ENCODE data around the gene PLEKHD1. TPM values are rescaled to one million over a fixed set of nuclear protein-coding genes. Genes with fewer than 3 reads are reported as not detected.

PLEKHD1 gene
- total RNA-seq, 6 experiments from 2014 or later, result 0.04 TPM; not detected in 5

DNA sequence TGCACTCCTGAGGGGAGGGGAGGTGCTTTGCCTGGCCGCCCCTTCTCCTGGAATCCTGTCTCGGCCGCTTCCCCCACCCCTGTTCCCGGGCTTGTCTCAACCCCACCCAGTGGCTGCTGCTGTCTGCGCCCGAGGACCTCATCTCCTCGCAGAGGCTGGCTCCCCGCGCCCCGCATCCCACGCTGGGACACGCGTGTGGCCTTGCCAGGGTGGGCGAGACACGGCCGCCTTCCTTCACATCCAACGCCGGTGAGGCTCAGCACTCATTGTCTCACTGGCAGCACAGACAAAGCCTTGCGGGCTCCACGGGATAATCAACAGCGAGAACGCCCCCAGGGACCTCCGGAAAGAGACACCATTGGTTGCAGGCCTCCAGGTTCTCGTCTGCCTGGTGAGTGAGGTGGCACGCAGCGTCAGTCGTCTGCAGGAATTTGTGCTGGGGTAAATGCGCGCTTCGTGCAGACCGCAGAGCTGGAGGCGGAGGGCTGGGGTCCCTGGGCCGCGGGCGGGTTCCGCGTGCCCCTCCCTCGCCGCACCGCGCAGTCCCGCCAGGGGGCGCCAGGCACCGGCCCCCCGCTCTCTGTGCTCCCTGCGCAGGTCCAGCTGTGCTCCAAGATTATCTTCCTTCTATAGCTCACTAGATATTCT, 63.3 kb downstream of the PLEKHD1 start:
- Histone ChIP-seq H3K27ac (no peak overlapping the region), H3K36me3 (no peaks in the 10 kb centered on the region), H3K27me3 (peaks cover 0 to 5% of the 10 kb centered on the region in 2 donors), H3K9me3 (no peaks in the 10 kb centered on the region), H3K4me3 (no peak overlapping the region), H3K4me1 (no peaks in the 10 kb centered on the region)
- no peak for TF ChIP-seq POLR2A (IDR thresholded peaks at IDR 0.05)
- TF ChIP-seq, protein P1, sequence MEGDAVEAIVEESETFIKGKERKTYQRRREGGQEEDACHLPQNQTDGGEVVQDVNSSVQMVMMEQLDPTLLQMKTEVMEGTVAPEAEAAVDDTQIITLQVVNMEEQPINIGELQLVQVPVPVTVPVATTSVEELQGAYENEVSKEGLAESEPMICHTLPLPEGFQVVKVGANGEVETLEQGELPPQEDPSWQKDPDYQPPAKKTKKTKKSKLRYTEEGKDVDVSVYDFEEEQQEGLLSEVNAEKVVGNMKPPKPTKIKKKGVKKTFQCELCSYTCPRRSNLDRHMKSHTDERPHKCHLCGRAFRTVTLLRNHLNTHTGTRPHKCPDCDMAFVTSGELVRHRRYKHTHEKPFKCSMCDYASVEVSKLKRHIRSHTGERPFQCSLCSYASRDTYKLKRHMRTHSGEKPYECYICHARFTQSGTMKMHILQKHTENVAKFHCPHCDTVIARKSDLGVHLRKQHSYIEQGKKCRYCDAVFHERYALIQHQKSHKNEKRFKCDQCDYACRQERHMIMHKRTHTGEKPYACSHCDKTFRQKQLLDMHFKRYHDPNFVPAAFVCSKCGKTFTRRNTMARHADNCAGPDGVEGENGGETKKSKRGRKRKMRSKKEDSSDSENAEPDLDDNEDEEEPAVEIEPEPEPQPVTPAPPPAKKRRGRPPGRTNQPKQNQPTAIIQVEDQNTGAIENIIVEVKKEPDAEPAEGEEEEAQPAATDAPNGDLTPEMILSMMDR (IDR thresholded peaks at IDR 0.05), result peak; percentile 22 to 56 (median 44)
- ATAC-seq, result peak; percentile 27 to 58 (median 38)
- intact Hi-C loops (cut with DNase I), result no loop called here
- WGBS (ENCODE audit: insufficient coverage, low coverage, low lambda C conversion rate, missing lambda C conversion rate), result 8% methylated on average over 14 of the region's 46 CpGs
- DNase-seq, result no peak

- intact Hi-C loops (cut with DNase I), result no loop called here
- H3K27me3 ChIP-seq, result peaks cover 0 to 5% of the 10 kb centered on the region in 2 donors
- ATAC-seq (no peak), DNase-seq (no peak)
- no peaks in the 10 kb centered on the region for H3K4me1 ChIP-seq
- H3K36me3 ChIP-seq, result no peaks in the 10 kb centered on the region
- whole genome bisulfite sequencing (ENCODE audit: insufficient coverage, low coverage, low lambda C conversion rate, missing lambda C conversion rate), result 77% methylated on average over 8 of the region's 8 CpGs
- H3K4me3 ChIP-seq, result no peak overlapping the region
- no peak for TF ChIP-seq POLR2A (IDR thresholded peaks at IDR 0.05)
- TF ChIP-seq, protein P1 (IDR thresholded peaks at IDR 0.05), result no peak
- no peaks in the 10 kb centered on the region for H3K9me3 ChIP-seq
- H3K27ac ChIP-seq, result no peak overlapping the region
Observed at GRCh38 chr14:69548566-69548965, 64.0 kb downstream of the PLEKHD1 start.

DNA sequence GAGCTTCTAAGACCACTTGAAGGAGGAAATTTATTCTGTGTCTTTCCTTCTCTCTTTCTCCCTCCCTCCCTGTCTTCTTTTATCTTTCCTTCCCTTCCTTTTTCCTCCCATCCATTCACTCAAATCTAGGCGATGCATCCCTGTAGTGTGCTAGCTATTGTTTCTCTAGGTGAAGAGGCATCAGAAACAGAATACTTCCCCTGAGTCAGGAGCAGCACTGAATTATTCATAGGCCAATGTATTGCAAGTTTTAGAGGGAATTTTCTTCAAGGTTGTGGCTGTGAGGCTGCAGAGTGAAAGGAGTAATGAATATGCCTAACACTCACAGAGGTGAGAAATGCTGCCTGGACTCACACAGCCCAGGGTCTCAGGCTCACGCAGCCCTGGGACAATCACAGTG, 67.0 kb downstream of the PLEKHD1 start:
- intact Hi-C loops (cut with DNase I), result no loop called here
- DNase-seq, result no peak
- peaks cover 0 to 5% of the 10 kb centered on the region in 2 donors for H3K27me3 ChIP-seq

GRCh38 chr14:69553252-69553651, 68.7 kb downstream of the PLEKHD1 start:
- intact Hi-C loops (cut with DNase I), result no loop called here
- TF ChIP-seq POLR2A (IDR thresholded peaks at IDR 0.05), result no peak
- TF ChIP-seq, protein P1 (IDR thresholded peaks at IDR 0.05), result no peak
- DNase-seq (no peak), ATAC-seq (peak in 1 of 4 donors; percentile 16)
- H3K9me3 ChIP-seq, result no peaks in the 10 kb centered on the region
- no peak overlapping the region for H3K27ac ChIP-seq
- H3K36me3 ChIP-seq, result no peaks in the 10 kb centered on the region
- no peaks in the 10 kb centered on the region for H3K4me1 ChIP-seq
- H3K4me3 ChIP-seq, result no peak overlapping the region
- peaks cover 0 to 2% of the 10 kb centered on the region in 2 donors for H3K27me3 ChIP-seq
- WGBS (ENCODE audit: insufficient coverage, low coverage, low lambda C conversion rate, missing lambda C conversion rate), result 33% methylated on average over 1 of the region's 1 CpG

More for the DNA sequence above, 67.0 kb downstream of the PLEKHD1 start:
- no peaks in the 10 kb centered on the region for H3K9me3 ChIP-seq
- no peak overlapping the region for H3K4me3 ChIP-seq
- TF ChIP-seq, protein P1 (IDR thresholded peaks at IDR 0.05), result no peak
- TF ChIP-seq POLR2A (IDR thresholded peaks at IDR 0.05), result no peak
- H3K27ac ChIP-seq, result no peak overlapping the region
- no peaks in the 10 kb centered on the region for H3K36me3 ChIP-seq
- ATAC-seq, result no peak
- 67% methylated on average over 1 of the region's 2 CpGs for WGBS (ENCODE audit: insufficient coverage, low coverage, low lambda C conversion rate, missing lambda C conversion rate)
- no peaks in the 10 kb centered on the region for H3K4me1 ChIP-seq

All from right lobe of liver (tissue), 6 donors.